ENCODE measurements around the gene AUH. TPM values are rescaled to one million over a fixed set of nuclear protein-coding genes. Genes with fewer than 3 reads are reported as not detected.

Gene AUH
- total and polyA plus RNA-seq, 10 of the 15 experiments (the other 5 are each of a cell fraction or from before 2014, with no cell fraction given): 1.7 to 7.3 (median 4.6) TPM

GRCh38 chr9:91207729-91208418 lies 153.8 kb downstream of the AUH start:
- SMC1A ChIA-PET (ENCODE audit: uncharacterized antibody, unreplicated experiment): interaction anchor here (0.6 to 2.3 kb wide), 16 partner anchors 9 to 200 kb away, joined by 3 to 10 read pairs (median 4); no protein-coding TSS in a partner anchor
- Histone ChIP-seq H3K27ac (ENCODE audit: control insufficient read depth, insufficient read depth) (peak overlapping the region; percentile 82), H3K79me2 (ENCODE audit: control insufficient read depth, insufficient read depth, low read length) (no peaks in the 10 kb centered on the region), H3K4me2 (ENCODE audit: control insufficient read depth, insufficient read depth) (peak overlapping the region; percentile 56), H3K4me3 (peak overlapping the region; percentile 29; the same call in 1 of the 2 replicates), H3K36me3 (ENCODE audit: control insufficient read depth in 2 of 2, insufficient read depth in 2 of 2, low read length in 1 of 2) (no peaks in the 10 kb centered on the region), H2AFZ (ENCODE audit: control insufficient read depth, low read depth, low read length) (no peak overlapping the region), H3K4me1 (ENCODE audit: control insufficient read depth, insufficient read depth, low read length) (peaks cover 24% of the 10 kb centered on the region), H3K9ac (ENCODE audit: control insufficient read depth, insufficient read depth, low read length) (no peak overlapping the region), H4K20me1 (ENCODE audit: control insufficient read depth, insufficient read depth) (no peaks in the 10 kb centered on the region), H3K27me3 (replicated peaks in 1 of 2; ENCODE audit: control insufficient read depth in 2 of 2, insufficient read depth in 2 of 2, low read length in 1 of 2) (no peaks in the 10 kb centered on the region), H3K9me3 (replicated peaks; ENCODE audit: control insufficient read depth, insufficient read depth, low read length) (peaks cover 2% of the 10 kb centered on the region; the same call in 2 of the 3 replicates)
- FAIRE-seq (peak; percentile 91), ATAC-seq (peak; percentile 93), DNase-seq (ENCODE audit: low read depth, low spot score) (peak; percentile 87)
- RAD21 ChIA-PET (ENCODE audit: unreplicated experiment): interaction anchor here (0.7 to 1.8 kb wide), 11 partner anchors 9 to 214 kb away, joined by 3 to 11 read pairs (median 4); no protein-coding TSS in a partner anchor
- in situ Hi-C loops (cut with MboI) (no loop called here), intact Hi-C loops (cut with micrococcal nuclease; ENCODE audit: unreplicated experiment) (loop anchor here (1.0 kb wide), 1 partner anchor 57 kb away; no protein-coding TSS in a partner anchor)
- WGBS (ENCODE audit: insufficient coverage, insufficient replicate concordance, low lambda C conversion rate, missing lambda C conversion rate): 1% methylated on average over 8 of the region's 8 CpGs
- CTCF ChIA-PET: interaction anchor here (0.8 to 1.5 kb wide), 6 partner anchors 9 to 292 kb away, joined by 3 to 4 read pairs (median 4); no protein-coding TSS in a partner anchor
- no TSS peak for BruUV-seq (replicated peaks)
- POLR2A ChIA-PET: interaction anchor here (1.0 to 1.2 kb wide), 3 partner anchors 16 to 61 kb away, joined by 3 to 5 read pairs (median 3); no protein-coding TSS in a partner anchor
- TF ChIP-seq SIX5 (IDR thresholded peaks at IDR 0.05; ENCODE audit: low read depth, low read length, severe bottlenecking): peak; percentile 2
- 0 out of 2 replicates have a peak, but pooled peaks have one; percentile 44 for TF ChIP-seq PKNOX1 (IDR thresholded peaks at IDR 0.05)
- no peak for TF ChIP-seq POLR2A (IDR thresholded peaks at IDR 0.05; ENCODE audit: low read depth, low read length)
- no peak for TF ChIP-seq NFYB (IDR thresholded peaks at IDR 0.05; ENCODE audit: insufficient read depth, low read depth, low read length)
- TF ChIP-seq CBFB (IDR thresholded peaks at IDR 0.05; ENCODE audit: low read depth): peak; percentile 75; the same call in 1 of the 2 replicates
- TF ChIP-seq BRCA1 (IDR thresholded peaks at IDR 0.05; ENCODE audit: low read depth, low read length): no peak
- TF ChIP-seq MLLT1 (IDR thresholded peaks at IDR 0.05): no peak
- TF ChIP-seq FOXM1 (IDR thresholded peaks at IDR 0.05; ENCODE audit: low read depth, low read length): peak; percentile 89
- no peak for TF ChIP-seq FOXK2 (IDR thresholded peaks at IDR 0.05)
- no peak for TF ChIP-seq CTCF (IDR thresholded peaks at IDR 0.05 in 2 of 3, conservative IDR thresholded peaks at IDR 0.05 in 1 of 3; ENCODE audit: control insufficient read depth in 2 of 3, extremely low read depth in 1 of 3, insufficient read depth in 1 of 3, low read depth in 3 of 3, low read length in 3 of 3)
- TF ChIP-seq MYB (IDR thresholded peaks at IDR 0.05; ENCODE audit: borderline replicate concordance, low read depth, low read length): no peak
- no peak for TF ChIP-seq ZSCAN29 (IDR thresholded peaks at IDR 0.05)
- peak; percentile 90 for TF ChIP-seq TCF12 (IDR thresholded peaks at IDR 0.05; ENCODE audit: low read depth, low read length)
- TF ChIP-seq POU2F2 (IDR thresholded peaks at IDR 0.05; ENCODE audit: borderline replicate concordance, low read depth, low read length): 0 out of 3 replicates have a peak, but pooled peaks have one; percentile 43
- no peak for TF ChIP-seq TARDBP (IDR thresholded peaks at IDR 0.05; ENCODE audit: borderline replicate concordance)
- TF ChIP-seq ZBTB4 (CRISPR knock-in tag; IDR thresholded peaks at IDR 0.05): no peak
